ENCODE measurements around the gene DAPK2. TPM values are rescaled to one million over a fixed set of nuclear protein-coding genes. Genes with fewer than 3 reads are reported as not detected.

Gene DAPK2
- total RNA-seq, 1 experiment from 2014 or later, result 2.3 TPM

- TF ChIP-seq NR3C1 (CRISPR knock-in tag; conservative IDR thresholded peaks at IDR 0.05; ENCODE audit: low read depth), result no peak
- no peak for TF ChIP-seq ATF1 (CRISPR knock-in tag; IDR thresholded peaks at IDR 0.05)
- no peak for TF ChIP-seq NFATC4 (CRISPR knock-in tag; IDR thresholded peaks at IDR 0.05)
- TF ChIP-seq ZNF532 (CRISPR knock-in tag; IDR thresholded peaks at IDR 0.05; ENCODE audit: borderline replicate concordance), result no peak
- TF ChIP-seq MYBL2 (CRISPR knock-in tag; IDR thresholded peaks at IDR 0.05), result no peak
- TF ChIP-seq, protein P1, sequence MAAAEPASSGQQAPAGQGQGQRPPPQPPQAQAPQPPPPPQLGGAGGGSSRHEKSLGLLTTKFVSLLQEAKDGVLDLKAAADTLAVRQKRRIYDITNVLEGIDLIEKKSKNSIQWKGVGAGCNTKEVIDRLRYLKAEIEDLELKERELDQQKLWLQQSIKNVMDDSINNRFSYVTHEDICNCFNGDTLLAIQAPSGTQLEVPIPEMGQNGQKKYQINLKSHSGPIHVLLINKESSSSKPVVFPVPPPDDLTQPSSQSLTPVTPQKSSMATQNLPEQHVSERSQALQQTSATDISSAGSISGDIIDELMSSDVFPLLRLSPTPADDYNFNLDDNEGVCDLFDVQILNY (CRISPR knock-in tag; IDR thresholded peaks at IDR 0.05), result no peak
These were observed 136.4 kb downstream of the DAPK2 start (continued) for GRCh38 chr15:63909819-63910437.

GRCh38 chr15:63908991-63909390, 137.3 kb downstream of the DAPK2 start:
- Mint-ChIP-seq H3K9me3 (no peaks in the 10 kb centered on the region), H3K4me3 (no peak overlapping the region), H3K4me1 (peaks cover 19% of the 10 kb centered on the region), H3K36me3 (no peaks in the 10 kb centered on the region), H3K27ac (no peak overlapping the region), H3K27me3 (ENCODE audit: low read depth) (no peaks in the 10 kb centered on the region)
- ChIA-PET POLR2A (no interaction called here), CTCF (interaction anchor here (1.0 to 1.2 kb wide), 2 partner anchors 37 to 159 kb away, joined by 3 to 4 read pairs; no protein-coding TSS in a partner anchor)
- DNase-seq (ENCODE audit: low spot score) (no peak), ATAC-seq (no peak)
- no peak for TF ChIP-seq ESRRA (CRISPR knock-in tag; IDR thresholded peaks at IDR 0.05; ENCODE audit: borderline replicate concordance)
- no peak for TF ChIP-seq EMX1 (CRISPR knock-in tag; IDR thresholded peaks at IDR 0.05)
- no peak for TF ChIP-seq TCF7 (CRISPR knock-in tag; IDR thresholded peaks at IDR 0.05; ENCODE audit: low read depth)
- no peak for TF ChIP-seq HMGA2 (CRISPR knock-in tag; IDR thresholded peaks at IDR 0.05)
- TF ChIP-seq TEAD1 (CRISPR knock-in tag; IDR thresholded peaks at IDR 0.05), result no peak
- no peak for TF ChIP-seq ZNF532 (CRISPR knock-in tag; IDR thresholded peaks at IDR 0.05; ENCODE audit: borderline replicate concordance)
- TF ChIP-seq JAZF1 (CRISPR knock-in tag; IDR thresholded peaks at IDR 0.05), result no peak
- no peak for TF ChIP-seq GTF2I (CRISPR knock-in tag; conservative IDR thresholded peaks at IDR 0.05)
- TF ChIP-seq, protein P2, sequence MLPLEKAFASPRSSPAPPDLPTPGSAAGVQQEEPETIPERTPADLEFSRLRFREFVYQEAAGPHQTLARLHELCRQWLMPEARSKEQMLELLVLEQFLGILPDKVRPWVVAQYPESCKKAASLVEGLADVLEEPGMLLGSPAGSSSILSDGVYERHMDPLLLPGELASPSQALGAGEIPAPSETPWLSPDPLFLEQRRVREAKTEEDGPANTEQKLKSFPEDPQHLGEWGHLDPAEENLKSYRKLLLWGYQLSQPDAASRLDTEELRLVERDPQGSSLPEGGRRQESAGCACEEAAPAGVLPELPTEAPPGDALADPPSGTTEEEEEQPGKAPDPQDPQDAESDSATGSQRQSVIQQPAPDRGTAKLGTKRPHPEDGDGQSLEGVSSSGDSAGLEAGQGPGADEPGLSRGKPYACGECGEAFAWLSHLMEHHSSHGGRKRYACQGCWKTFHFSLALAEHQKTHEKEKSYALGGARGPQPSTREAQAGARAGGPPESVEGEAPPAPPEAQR (CRISPR knock-in tag; IDR thresholded peaks at IDR 0.05), result no peak
- no peak for TF ChIP-seq ZNF263 (CRISPR knock-in tag; IDR thresholded peaks at IDR 0.05; ENCODE audit: low read depth)
- TF ChIP-seq OVOL2 (CRISPR knock-in tag; IDR thresholded peaks at IDR 0.05; ENCODE audit: borderline replicate concordance), result no peak
- TF ChIP-seq PRRX2 (CRISPR knock-in tag; IDR thresholded peaks at IDR 0.05), result no peak
- TF ChIP-seq ERG (CRISPR knock-in tag; IDR thresholded peaks at IDR 0.05), result no peak
- no peak for TF ChIP-seq RORB (CRISPR knock-in tag; IDR thresholded peaks at IDR 0.05)
- TF ChIP-seq, protein P3, sequence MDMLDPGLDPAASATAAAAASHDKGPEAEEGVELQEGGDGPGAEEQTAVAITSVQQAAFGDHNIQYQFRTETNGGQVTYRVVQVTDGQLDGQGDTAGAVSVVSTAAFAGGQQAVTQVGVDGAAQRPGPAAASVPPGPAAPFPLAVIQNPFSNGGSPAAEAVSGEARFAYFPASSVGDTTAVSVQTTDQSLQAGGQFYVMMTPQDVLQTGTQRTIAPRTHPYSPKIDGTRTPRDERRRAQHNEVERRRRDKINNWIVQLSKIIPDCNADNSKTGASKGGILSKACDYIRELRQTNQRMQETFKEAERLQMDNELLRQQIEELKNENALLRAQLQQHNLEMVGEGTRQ (CRISPR knock-in tag; IDR thresholded peaks at IDR 0.05), result no peak
- TF ChIP-seq E2F4 (CRISPR knock-in tag; IDR thresholded peaks at IDR 0.05; ENCODE audit: borderline replicate concordance, low read depth), result no peak
- no peak for TF ChIP-seq ELF4 (CRISPR knock-in tag; IDR thresholded peaks at IDR 0.05; ENCODE audit: low read depth)

Measured in WTC11 (cell line).